H1 (cell line): Measurements from ENCODE around the gene FOXN4. TPM values are rescaled to one million over a fixed set of nuclear protein-coding genes. Genes with fewer than 3 reads are reported as not detected.

Experiments
- CTCF ChIA-PET: fragments of 300-600 bp; sonication (Branson Sonifier 250); formaldehyde crosslinking; loops from one replicate; lab custom pipeline; 2021; ENCODE audit not compliant: partially characterized antibody; lab: Charles Lee
- POLR2A ChIA-PET: fragments of 300-600 bp; sonication (Branson Sonifier 250); formaldehyde crosslinking; loops from one replicate; lab custom pipeline; 2021; ENCODE audit warnings: inconsistent platforms; ENCODE audit not compliant: partially characterized antibody; lab: Charles Lee
- DNase-seq, 2 experiments: peaks; one replicate each; pipeline versions ENCODE4 v3.0.0 to v3.0.0-alpha.2; 2010 to 2022; ENCODE audit warnings: low spot score in 2 of 2, low read depth in 1 of 2, mixed read lengths in 1 of 2
- FAIRE-seq: peaks from 2 replicates; lab custom pipeline; 2011; peaks lifted over from hg19 to GRCh38; lab: Jason Lieb, UNC
- H2AFZ ChIP-seq: 2 replicates; pipeline ENCODE4 v1.8.1; 2012; ENCODE audit warnings: low read length, inconsistent platforms
- H2AK5ac ChIP-seq: 2 replicates; pipeline ENCODE4 v1.6.1; 2013; ENCODE audit warnings: low read depth, low read length
- H2BK120ac ChIP-seq: replicated peaks from 2 replicates; pipeline ENCODE3; 2013; ENCODE audit warnings: low read depth, low read length, inconsistent platforms
- H2BK12ac ChIP-seq: 2 replicates; pipeline ENCODE4 v1.6.1; 2013; ENCODE audit warnings: low read depth, low read length
- H2BK15ac ChIP-seq: 2 replicates; pipeline ENCODE4 v1.6.1; 2013; ENCODE audit warnings: low read length
- H2BK20ac ChIP-seq: 2 replicates; pipeline ENCODE4 v1.6.1; 2013; ENCODE audit warnings: low read length
- H2BK5ac ChIP-seq: 2 replicates; pipeline ENCODE4 v1.6.1; 2013; ENCODE audit warnings: low read depth, low read length
- H3K14ac ChIP-seq: 2 replicates; pipeline ENCODE4 v1.6.1; 2013; ENCODE audit warnings: inconsistent platforms; ENCODE audit not compliant: insufficient read length
- H3K18ac ChIP-seq: 2 replicates; pipeline ENCODE4 v1.6.1; 2013; ENCODE audit warnings: low read length; ENCODE audit errors: extremely low read depth
- H3K23ac ChIP-seq: 2 replicates; pipeline ENCODE4 v1.6.1; 2013; ENCODE audit warnings: inconsistent platforms; ENCODE audit not compliant: insufficient read length
- H3K23me2 ChIP-seq: 2 replicates; pipeline ENCODE4 v1.6.1; 2013; ENCODE audit warnings: low read depth, low read length
- H3K27ac ChIP-seq: 2 replicates; pipeline ENCODE4 v1.6.1; 2011; ENCODE audit warnings: low read depth, low read length, inconsistent platforms
- H3K27me3 ChIP-seq, 4 experiments: replicated peaks in 1 of 4; 1 replicate in 1 of 4; 2 replicates in 3 of 4; pipeline versions ENCODE4 v1.6.1 to v1.8.1; 2011 to 2013; ENCODE audit warnings: low read length in 3 of 4, mild to moderate bottlenecking in 3 of 4, inconsistent platforms in 2 of 4, mixed read lengths in 2 of 4, moderate library complexity in 1 of 4; ENCODE audit not compliant: control insufficient read depth in 3 of 4, insufficient read depth in 3 of 4; ENCODE audit errors: extremely low read depth in 1 of 4
- H3K36me3 ChIP-seq, 4 experiments: 2 replicates each; pipeline versions ENCODE4 v1.6.1 to v1.8.1; 2011 to 2013; ENCODE audit warnings: mild to moderate bottlenecking in 4 of 4, low read length in 3 of 4, moderate library complexity in 2 of 4, control low read depth in 1 of 4, inconsistent platforms in 1 of 4; ENCODE audit not compliant: insufficient read depth in 4 of 4, control insufficient read depth in 2 of 4
- H3K4ac ChIP-seq: replicated peaks from 2 replicates; pipeline ENCODE3; 2013; ENCODE audit warnings: low read length, low read depth, mixed read lengths, inconsistent platforms; ENCODE audit not compliant: insufficient read length
- H3K4me1 ChIP-seq, 4 experiments: replicated peaks in 1 of 4; 1 replicate in 1 of 4; 2 replicates in 3 of 4; pipeline versions ENCODE4 v1.6.1 to v1.8.1; 2011 to 2013; ENCODE audit warnings: low read length in 3 of 4, inconsistent platforms in 2 of 4, mixed read lengths in 1 of 4; ENCODE audit not compliant: insufficient read depth in 4 of 4, control insufficient read depth in 3 of 4
- H3K4me2 ChIP-seq, 2 experiments: 2 replicates each; pipeline versions ENCODE4 v1.6.1 to v1.8.1; 2011 to 2013; ENCODE audit warnings: low read depth in 2 of 2, low read length in 2 of 2, control low read depth in 1 of 2, inconsistent platforms in 1 of 2, mild to moderate bottlenecking in 1 of 2; ENCODE audit not compliant: insufficient read depth in 1 of 2
- H3K4me3 ChIP-seq, 4 experiments: fragments of 200-600, 300-600 bp in 1 of 4; sonication (generic), shearing (Covaris generic), sonication (Bioruptor Twin) in 1 of 4; 2 replicates each; pipeline versions ENCODE4 v1.5.1 to v1.8.1; 2011 to 2016; ENCODE audit warnings: low read length in 4 of 4, low read depth in 3 of 4, control low read depth in 2 of 4, inconsistent platforms in 2 of 4, mild to moderate bottlenecking in 2 of 4, mixed read lengths in 1 of 4, moderate library complexity in 1 of 4; ENCODE audit not compliant: insufficient read depth in 2 of 4; ENCODE audit errors: extremely low read depth in 1 of 4
- H3K56ac ChIP-seq: replicated peaks from 2 replicates; pipeline ENCODE3; 2013; ENCODE audit warnings: low read depth, mild to moderate bottlenecking, mixed read lengths, low read length, inconsistent platforms; ENCODE audit not compliant: insufficient read length
- H3K79me1 ChIP-seq: 2 replicates; pipeline ENCODE4 v1.6.1; 2013; ENCODE audit warnings: low read depth, low read length, control low read depth
- H3K79me2 ChIP-seq, 2 experiments: 2 replicates each; pipeline versions ENCODE4 v1.6.1 to v1.8.1; 2012 to 2013; ENCODE audit warnings: low read length in 2 of 2, mild to moderate bottlenecking in 2 of 2, inconsistent platforms in 1 of 2; ENCODE audit not compliant: insufficient read depth in 2 of 2, control insufficient read depth in 1 of 2
- H3K9ac ChIP-seq, 4 experiments: replicated peaks in 1 of 4; 1 replicate in 1 of 4; 2 replicates in 3 of 4; pipeline versions ENCODE4 v1.6.1 to v1.8.1; 2011 to 2013; ENCODE audit warnings: low read depth in 3 of 4, low read length in 3 of 4, control low read depth in 2 of 4, mild to moderate bottlenecking in 2 of 4, moderate library complexity in 2 of 4, inconsistent platforms in 1 of 4; ENCODE audit errors: extremely low read depth in 1 of 4
- H3K9me3 ChIP-seq, 2 experiments: 2 replicates each; pipeline versions ENCODE4 v1.6.1 to v1.8.1; 2012 to 2013; ENCODE audit warnings: mild to moderate bottlenecking in 2 of 2, moderate library complexity in 2 of 2, control low read depth in 1 of 2, inconsistent platforms in 1 of 2, low read depth in 1 of 2, low read length in 1 of 2, mixed read lengths in 1 of 2; ENCODE audit not compliant: insufficient read depth in 2 of 2
- H4K20me1 ChIP-seq, 2 experiments: replicated peaks in 1 of 2; 2 replicates each; pipeline versions ENCODE3 to v1.8.1; 2011 to 2013; ENCODE audit warnings: inconsistent platforms in 2 of 2, low read length in 2 of 2, mild to moderate bottlenecking in 1 of 2; ENCODE audit not compliant: insufficient read depth in 2 of 2, control insufficient read depth in 1 of 2
- H4K5ac ChIP-seq: 2 replicates; pipeline ENCODE4 v1.6.1; 2013; ENCODE audit warnings: low read length, low read depth, mixed read lengths, inconsistent platforms; ENCODE audit not compliant: insufficient read length
- H4K8ac ChIP-seq: 2 replicates; pipeline ENCODE4 v1.8.0; 2013; ENCODE audit warnings: mild to moderate bottlenecking, moderate library complexity, low read length, inconsistent platforms; ENCODE audit not compliant: insufficient read depth; ENCODE audit errors: extremely low read depth
- H4K91ac ChIP-seq: replicated peaks from 2 replicates; pipeline ENCODE3; 2013; ENCODE audit warnings: low read length, mixed read lengths, inconsistent platforms; ENCODE audit not compliant: insufficient read length
- BCL11A ChIP-seq, 2 experiments: IDR thresholded peaks; one replicate each; pipeline ENCODE4 v1.6.1; 2011; ENCODE audit warnings: low read depth in 2 of 2, low read length in 2 of 2, mild to moderate bottlenecking in 2 of 2
- CEBPB ChIP-seq: IDR thresholded peaks from 2 replicates; pipeline ENCODE4 v1.6.1; 2012; ENCODE audit warnings: low read depth, low read length
- CREB1 ChIP-seq: IDR thresholded peaks from 2 replicates; pipeline ENCODE4 v1.6.1; 2012; ENCODE audit warnings: inconsistent platforms
- EP300 ChIP-seq, 2 experiments: IDR thresholded peaks; 1 replicate in 1 of 2; 2 replicates in 1 of 2; pipeline ENCODE4 v1.6.1; 2011 to 2012; ENCODE audit warnings: low read depth in 2 of 2, low read length in 2 of 2, mild to moderate bottlenecking in 2 of 2, borderline replicate concordance in 1 of 2, inconsistent platforms in 1 of 2, moderate library complexity in 1 of 2
- EZH2 ChIP-seq: fragments of 200-600 bp; sonication (generic); IDR thresholded peaks from 2 replicates; pipeline ENCODE4 v1.7.1; 2012; ENCODE audit warnings: low read depth, mild to moderate bottlenecking, moderate library complexity, low read length, inconsistent platforms; ENCODE audit not compliant: severe bottlenecking
- HDAC2 ChIP-seq, 2 experiments: fragments of 300-600 bp in 1 of 2; sonication (generic) in 1 of 2; IDR thresholded peaks; 2 replicates each; pipeline ENCODE4 v1.6.1; 2011 to 2012; ENCODE audit warnings: low read depth in 2 of 2, low read length in 2 of 2, mild to moderate bottlenecking in 2 of 2, moderate library complexity in 2 of 2, borderline replicate concordance in 1 of 2, inconsistent platforms in 1 of 2
- KDM1A ChIP-seq: fragments of 200-600, 300-600 bp; sonication (generic); IDR thresholded peaks from 2 replicates; pipeline ENCODE4 v1.7.1; 2016; ENCODE audit warnings: mild to moderate bottlenecking, low read length, borderline replicate concordance
- KDM4A ChIP-seq: IDR thresholded peaks from one replicate; pipeline ENCODE4 v1.7.1; 2012; ENCODE audit warnings: low read depth, mild to moderate bottlenecking, moderate library complexity, low read length, inconsistent platforms; ENCODE audit not compliant: severe bottlenecking
- MAX ChIP-seq: IDR thresholded peaks from 2 replicates; pipeline ENCODE4 v1.6.1; 2012; ENCODE audit warnings: inconsistent platforms
- NANOG ChIP-seq: IDR thresholded peaks from 2 replicates; pipeline ENCODE4 v1.6.1; 2011; ENCODE audit warnings: low read length, low read depth, mild to moderate bottlenecking, inconsistent platforms; ENCODE audit not compliant: insufficient read depth, poor library complexity, severe bottlenecking
- NRF1 ChIP-seq: IDR thresholded peaks from 2 replicates; pipeline ENCODE4 v1.6.1; 2011; ENCODE audit warnings: mild to moderate bottlenecking, low read depth, low read length, improper control_type of control experiment
- SP1 ChIP-seq: IDR thresholded peaks from 2 replicates; pipeline ENCODE4 v1.6.1; 2011; ENCODE audit warnings: low read depth, low read length
- SRF ChIP-seq: IDR thresholded peaks from 2 replicates; pipeline ENCODE4 v1.6.1; 2011; ENCODE audit warnings: mild to moderate bottlenecking, low read depth, low read length, moderate library complexity
- TBP ChIP-seq: IDR thresholded peaks from 2 replicates; pipeline ENCODE4 v1.6.1; 2011; ENCODE audit warnings: low read depth, low read length, improper control_type of control experiment
- WGBS, 2 experiments: shearing (Covaris generic) in 1 of 2; methylation state at CpG; one replicate each; pipeline versions ENCODE4 v1.1.6 to v1.1.7; 2013 to 2015; ENCODE audit warnings: low lambda C conversion rate in 2 of 2, mixed read lengths in 2 of 2, inconsistent platforms in 1 of 2, low coverage in 1 of 2, missing lambda C conversion rate in 1 of 2; ENCODE audit not compliant: insufficient replicate concordance in 2 of 2, insufficient coverage in 1 of 2, insufficient read length in 1 of 2; ENCODE audit errors: extremely low coverage in 1 of 2, missing lambda C conversion rate in 1 of 2; 5-methylcytosine and 5-hydroxymethylcytosine counted together
- polyA plus RNA-seq, 7 experiments: library from polyadenylated mRNA; depleted of rRNA in 3 of 7; stranded (reverse) in 5 of 7; unstranded in 2 of 7; fragments of >200 nt in 5 of 7; fragments of 200-250 nt in 2 of 7; gene quantifications; 1 replicate in 5 of 7; 2 replicates in 1 of 7; 4 replicates in 1 of 7; pipeline versions ENCODE4 v1.2.1 to v1.2.3, GENCODE V29; 2011 to 2013; ENCODE audit warnings: missing spikeins in 2 of 7, mixed read lengths in 2 of 7
- total RNA-seq: library from RNA; stranded (reverse); fragmentation: NEBNext Ultra II Directional; extraction: Animal tissue kit (Norgen Biotek cat#: 25700); gene quantifications from 2 replicates; pipeline ENCODE4 v1.2.1, GENCODE V29; 2021

Gene FOXN4
- total and polyA plus RNA-seq, 2 of the 8 experiments (the other 6 are each of a cell fraction or from before 2014, with no cell fraction given), result 0.26 to 0.29 TPM

GRCh38 chr12:109258201-109258600, 50.9 kb downstream of the FOXN4 start:
- H3K4me3 ChIP-seq, result no peak overlapping the region
- H3K27me3 ChIP-seq, result no peaks in the 10 kb centered on the region
- H3K56ac ChIP-seq, result no peak overlapping the region
- H3K9me3 ChIP-seq, result peaks cover 9 to 11% of the 10 kb centered on the region in 2 experiments; a peak in 1 of 4 replicates
- 87% methylated on average over 5 of the region's 6 CpGs; no CpG with 5 or more reads in 1 of the 2 experiments for WGBS, 2 experiments
- CTCF ChIA-PET, result interaction anchor here (1.0 to 1.2 kb wide), 2 partner anchors 10 to 127 kb away, joined by 3 to 4 read pairs; no protein-coding TSS in a partner anchor
- H4K5ac ChIP-seq, result no peak overlapping the region
- no peak overlapping the region for H3K18ac ChIP-seq
- no peak overlapping the region for H3K4ac ChIP-seq
- no peaks in the 10 kb centered on the region for H3K23me2 ChIP-seq
- H2AFZ ChIP-seq, result no peak overlapping the region
- H2BK20ac ChIP-seq, result no peak overlapping the region
- no peaks in the 10 kb centered on the region for H4K20me1 ChIP-seq
- no peak overlapping the region for H2BK5ac ChIP-seq
- POLR2A ChIA-PET, result interaction anchor here (1.5 kb wide), 1 partner anchor 10 kb away, joined by 4 read pairs; no protein-coding TSS in a partner anchor
- H3K23ac ChIP-seq, result no peak overlapping the region
- no peaks in the 10 kb centered on the region; a peak in 1 of 8 replicates for H3K36me3 ChIP-seq
- H2BK12ac ChIP-seq, result no peak overlapping the region
- no peak overlapping the region for H3K27ac ChIP-seq
- no peak overlapping the region for H2BK15ac ChIP-seq
- DNase-seq (no peak), FAIRE-seq (no peak)
- H3K79me1 ChIP-seq, result no peaks in the 10 kb centered on the region
- no peak overlapping the region for H2BK120ac ChIP-seq
- no peaks in the 10 kb centered on the region; a peak in 1 of 7 replicates for H3K4me1 ChIP-seq
- H3K14ac ChIP-seq, result no peak overlapping the region
- H3K9ac ChIP-seq, result no peak overlapping the region
- H4K8ac ChIP-seq, result no peak overlapping the region
- H3K79me2 ChIP-seq, result no peaks in the 10 kb centered on the region
- no peak overlapping the region for H2AK5ac ChIP-seq
- H3K4me2 ChIP-seq, result no peak overlapping the region
- no peak overlapping the region for H4K91ac ChIP-seq
- TF ChIP-seq CREB1 (no peak), TBP (no peak), MAX (no peak), EZH2 (no peak), EP300 (IDR thresholded peaks at IDR 0.05; ENCODE audit: borderline replicate concordance in 1 of 2, low read depth in 2 of 2, low read length in 2 of 2) (no peak), KDM1A (no peak), NRF1 (no peak), SRF (no peak), KDM4A (no peak), BCL11A (IDR thresholded peaks at IDR 0.05; ENCODE audit: low read depth in 2 of 2, low read length in 2 of 2) (no peak), SP1 (no peak), CEBPB (no peak), HDAC2 (IDR thresholded peaks at IDR 0.05; ENCODE audit: borderline replicate concordance in 1 of 2, low read depth in 2 of 2, low read length in 2 of 2) (no peak), NANOG (no peak)
